ENCODE measurements around the gene ELMOD1. TPM values are rescaled to one million over a fixed set of nuclear protein-coding genes. Genes with fewer than 3 reads are reported as not detected.
A peak's percentile ranks its signal among the peaks of the same experiment; 100 is the strongest.
"Not testable (repeated sequence)": the region's sequence is repeated elsewhere in the genome, so short reads cannot be mapped to it uniquely, and the experiment has no call there.

Gene ELMOD1
- polyA plus RNA-seq, 3 donors from 2014 or later: not detected

GRCh38 chr11:107566569-107566968, 24.4 kb upstream of the ELMOD1 start:
- peak overlapping the region; percentile 91 to 98 (median 95) for H3K4me3 Mint-ChIP-seq
- H3K27me3 Mint-ChIP-seq (ENCODE audit: low read depth in 3 of 3): peaks cover 0 to 6% (median 0%) of the 10 kb centered on the region in 3 donors
- no peaks in the 10 kb centered on the region for H3K9me3 Mint-ChIP-seq
- no peaks in the 10 kb centered on the region for H3K36me3 Mint-ChIP-seq
- H3K27ac Mint-ChIP-seq: peak overlapping the region; percentile 82 to 96 (median 92)
- no peak for DNase-seq
- peaks cover 32 to 51% of the 10 kb centered on the region in 2 donors for H3K4me1 Mint-ChIP-seq

- no peak for DNase-seq
- Mint-ChIP-seq H3K4me1 (peaks cover 30 to 40% of the 10 kb centered on the region in 2 donors), H3K4me3 (peak overlapping the region in 3 of 5 donors; percentile 6 to 40 (median 25)), H3K9me3 (no peaks in the 10 kb centered on the region), H3K27ac (no peak overlapping the region), H3K27me3 (ENCODE audit: low read depth in 3 of 3) (peaks cover 0 to 6% (median 0%) of the 10 kb centered on the region in 3 donors), H3K36me3 (no peaks in the 10 kb centered on the region)
Observed at GRCh38 chr11:107567739-107568335, 23.1 kb upstream of the ELMOD1 start.

- no peaks in the 10 kb centered on the region for H3K9me3 Mint-ChIP-seq
- DNase-seq: no peak
- no peaks in the 10 kb centered on the region for H3K36me3 Mint-ChIP-seq
- no peak overlapping the region for H3K27ac Mint-ChIP-seq
- H3K4me3 Mint-ChIP-seq: no peak overlapping the region
- peaks cover 0 to 6% (median 5%) of the 10 kb centered on the region in 3 donors for H3K27me3 Mint-ChIP-seq (ENCODE audit: low read depth in 3 of 3)
- H3K4me1 Mint-ChIP-seq: peaks cover 17 to 18% of the 10 kb centered on the region in 2 donors
Observed at GRCh38 chr11:107570015-107570414, 20.9 kb upstream of the ELMOD1 start.

GRCh38 chr11:107573438-107573837, 17.5 kb upstream of the ELMOD1 start:
- Mint-ChIP-seq H3K27ac (no peak overlapping the region), H3K27me3 (ENCODE audit: low read depth in 3 of 3) (peaks cover under 1 to 5% (median 3%) of the 10 kb centered on the region in 3 donors), H3K4me3 (no peak overlapping the region), H3K4me1 (no peaks in the 10 kb centered on the region), H3K36me3 (no peaks in the 10 kb centered on the region), H3K9me3 (no peaks in the 10 kb centered on the region)
- DNase-seq: no peak

- H3K4me1 Mint-ChIP-seq: not testable (repeated sequence)
Observed at GRCh38 chr11:107576497-107577345, 14.2 kb upstream of the ELMOD1 start.

GRCh38 chr11:107577346-107577711, 13.6 kb upstream of the ELMOD1 start:
- Mint-ChIP-seq H3K9me3 (no peaks in the 10 kb centered on the region), H3K4me1 (no peaks in the 10 kb centered on the region), H3K27me3 (ENCODE audit: low read depth in 3 of 3) (peaks cover 6 to 9% (median 7%) of the 10 kb centered on the region in 3 donors), H3K4me3 (no peak overlapping the region), H3K36me3 (peaks cover 0 to 4% (median 0%) of the 10 kb centered on the region in 3 donors), H3K27ac (no peak overlapping the region)
- no peak for DNase-seq

More at GRCh38 chr11:107576497-107577345, 14.2 kb upstream of the ELMOD1 start:
- H3K27ac Mint-ChIP-seq; H3K4me3 Mint-ChIP-seq; H3K27me3 Mint-ChIP-seq (ENCODE audit: low read depth in 3 of 3); H3K36me3 Mint-ChIP-seq; H3K9me3 Mint-ChIP-seq: not testable (repeated sequence)
- DNase-seq: peak in 1 of 3 donors; percentile 17

- not testable (repeated sequence) for H3K4me1 Mint-ChIP-seq; H3K27me3 Mint-ChIP-seq (ENCODE audit: low read depth in 3 of 3); DNase-seq; H3K36me3 Mint-ChIP-seq; H3K9me3 Mint-ChIP-seq; H3K27ac Mint-ChIP-seq; H3K4me3 Mint-ChIP-seq
Observed at GRCh38 chr11:107579169-107579568, 11.8 kb upstream of the ELMOD1 start.

GRCh38 chr11:107581147-107581546, 9.8 kb upstream of the ELMOD1 start:
- Mint-ChIP-seq H3K27me3 (ENCODE audit: low read depth in 3 of 3) (peaks cover 6 to 16% (median 7%) of the 10 kb centered on the region in 3 donors), H3K27ac (no peak overlapping the region), H3K4me3 (no peak overlapping the region), H3K36me3 (peaks cover 0 to 4% (median 0%) of the 10 kb centered on the region in 3 donors), H3K4me1 (no peaks in the 10 kb centered on the region), H3K9me3 (no peaks in the 10 kb centered on the region)
- DNase-seq: no peak

GRCh38 chr11:107583629-107584195, 7.2 kb upstream of the ELMOD1 start:
- Mint-ChIP-seq H3K27ac (no peak overlapping the region), H3K9me3 (no peaks in the 10 kb centered on the region), H3K27me3 (ENCODE audit: low read depth in 3 of 3) (peaks cover 8 to 27% (median 9%) of the 10 kb centered on the region in 3 donors)

GRCh38 chr11:107587306-107587979, 3.5 kb upstream of the ELMOD1 start:
- peaks cover 13 to 52% (median 22%) of the 10 kb centered on the region in 3 donors for H3K27me3 Mint-ChIP-seq (ENCODE audit: low read depth in 3 of 3)
- H3K36me3 Mint-ChIP-seq: peaks cover 0 to 4% (median 0%) of the 10 kb centered on the region in 3 donors
- DNase-seq: no peak
- peaks cover 16 to 26% of the 10 kb centered on the region in 2 donors for H3K4me1 Mint-ChIP-seq
- H3K4me3 Mint-ChIP-seq: no peak overlapping the region
- no peak overlapping the region for H3K27ac Mint-ChIP-seq
- no peaks in the 10 kb centered on the region for H3K9me3 Mint-ChIP-seq

More at GRCh38 chr11:107583629-107584195, 7.2 kb upstream of the ELMOD1 start:
- H3K4me3 Mint-ChIP-seq: no peak overlapping the region
- DNase-seq: no peak
- H3K4me1 Mint-ChIP-seq: no peaks in the 10 kb centered on the region
- H3K36me3 Mint-ChIP-seq: peaks cover 0 to 8% (median 0%) of the 10 kb centered on the region in 3 donors

- no peak overlapping the region for H3K27ac Mint-ChIP-seq
- no peak for DNase-seq
- H3K9me3 Mint-ChIP-seq: no peaks in the 10 kb centered on the region
- peaks cover 16 to 30% of the 10 kb centered on the region in 2 donors for H3K4me1 Mint-ChIP-seq
- H3K4me3 Mint-ChIP-seq: peak overlapping the region; percentile 68 to 81 (median 75)
- H3K36me3 Mint-ChIP-seq: peaks cover 0 to 4% (median 4%) of the 10 kb centered on the region in 3 donors
- H3K27me3 Mint-ChIP-seq (ENCODE audit: low read depth in 3 of 3): peaks cover 13 to 54% (median 24%) of the 10 kb centered on the region in 3 donors
Observed at GRCh38 chr11:107591378-107592230, 657 bp downstream of the ELMOD1 start.

- Mint-ChIP-seq H3K4me1 (peaks cover 16 to 30% of the 10 kb centered on the region in 2 donors), H3K27ac (no peak overlapping the region), H3K4me3 (peak overlapping the region; percentile 68 to 81 (median 75)), H3K36me3 (peaks cover 0 to 4% (median 4%) of the 10 kb centered on the region in 3 donors), H3K9me3 (no peaks in the 10 kb centered on the region), H3K27me3 (ENCODE audit: low read depth in 3 of 3) (peaks cover 13 to 55% (median 24%) of the 10 kb centered on the region in 3 donors)
- DNase-seq: no peak
Observed at GRCh38 chr11:107592231-107592590, 1.3 kb downstream of the ELMOD1 start.

GRCh38 chr11:107592813-107593212, 1.9 kb downstream of the ELMOD1 start:
- Mint-ChIP-seq H3K27ac (no peak overlapping the region), H3K4me1 (peaks cover 16 to 30% of the 10 kb centered on the region in 2 donors), H3K9me3 (no peaks in the 10 kb centered on the region), H3K27me3 (ENCODE audit: low read depth in 3 of 3) (peaks cover 11 to 60% (median 29%) of the 10 kb centered on the region in 3 donors), H3K4me3 (peak overlapping the region in 2 of 5 donors; percentile 22 to 45), H3K36me3 (peaks cover 0 to 4% (median 4%) of the 10 kb centered on the region in 3 donors)
- no peak for DNase-seq

Data from immature natural killer cell (primary cell).